Cardiac muscle cell (in vitro differentiated cells and primary cell): ENCODE measurements around the gene CSTPP1. TPM values are rescaled to one million over a fixed set of nuclear protein-coding genes. Genes with fewer than 3 reads are reported as not detected.

ENCODE experiments used
- DNase-seq, 2 donors: peaks; one replicate each; pipeline versions ENCODE4 v3.0.0 to v3.0.0-alpha.2; 2010 to 2017; ENCODE audit warnings: low read depth in 1 of 2, low spot score in 1 of 2
- H3K27ac ChIP-seq: fragments of 200-600 bp; sonication (generic); 2 replicates; pipeline ENCODE4 v1.5.1; 2016
- H3K27me3 ChIP-seq: fragments of 200-600 bp; sonication (generic); 2 replicates; pipeline ENCODE4 v1.6.0; 2016; ENCODE audit warnings: control low read depth
- H3K36me3 ChIP-seq: fragments of 200-600 bp; sonication (generic); 2 replicates; pipeline ENCODE4 v1.5.1; 2016; ENCODE audit warnings: control low read depth
- H3K4me1 ChIP-seq: fragments of 200-600 bp; sonication (generic); 2 replicates; pipeline ENCODE4 v1.8.1; 2017; ENCODE audit warnings: low read depth, mild to moderate bottlenecking, mixed run types
- H3K4me3 ChIP-seq: fragments of 200-600 bp; sonication (generic); 2 replicates; pipeline ENCODE4 v1.5.1; 2016; ENCODE audit warnings: mild to moderate bottlenecking
- H3K9me3 ChIP-seq: fragments of 200-600 bp; sonication (generic); 2 replicates; pipeline ENCODE4 v1.5.1; 2017; ENCODE audit warnings: low read depth, mild to moderate bottlenecking, control low read depth
- CTCF ChIP-seq: IDR thresholded peaks from 2 replicates; pipeline ENCODE4 v1.5.1; 2012; ENCODE audit warnings: low read depth, mild to moderate bottlenecking, low read length
- polyA plus RNA-seq: library from polyadenylated mRNA; unstranded; fragments of >200 nt; fragmentation: Nextera tagmentation; extraction: Ambion mirVana; gene quantifications from 2 replicates; pipeline ENCODE4 v1.2.1, GENCODE V29; 2016
- total RNA-seq: library from RNA; depleted of rRNA; stranded (reverse); fragments of >200 nt; gene quantifications from 2 replicates; pipeline ENCODE4 v1.2.3, GENCODE V29; 2016

Gene CSTPP1
- total and polyA plus RNA-seq, 2 experiments from 2014 or later: 46.4 to 81.6 TPM

DNA sequence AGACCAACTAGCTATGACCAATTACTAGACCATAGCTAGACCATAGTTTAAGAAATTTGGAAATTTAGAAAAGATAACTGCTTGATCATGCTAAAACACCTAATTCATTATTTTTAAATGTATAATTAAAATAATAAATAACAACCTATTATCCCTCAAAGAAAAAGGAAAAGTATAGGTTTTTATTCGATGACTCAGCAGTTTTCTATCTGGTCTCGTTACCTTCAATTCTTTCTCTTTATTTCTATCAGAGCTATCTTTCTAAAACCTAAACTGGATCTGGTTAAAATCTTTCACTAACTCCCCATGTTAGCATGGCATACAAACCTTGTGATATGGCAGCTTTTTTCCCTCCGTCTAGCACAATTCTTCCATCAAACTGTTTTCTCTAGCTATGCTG lies 27.3 kb downstream of the CSTPP1 start:
- H3K4me1 ChIP-seq: peaks cover 3% of the 10 kb centered on the region
- no peak overlapping the region for H3K27ac ChIP-seq
- no peak overlapping the region for H3K4me3 ChIP-seq
- DNase-seq: no peak
- H3K9me3 ChIP-seq: no peaks in the 10 kb centered on the region
- no peaks in the 10 kb centered on the region for H3K27me3 ChIP-seq
- no peaks in the 10 kb centered on the region for H3K36me3 ChIP-seq
- TF ChIP-seq CTCF: no peak

DNA sequence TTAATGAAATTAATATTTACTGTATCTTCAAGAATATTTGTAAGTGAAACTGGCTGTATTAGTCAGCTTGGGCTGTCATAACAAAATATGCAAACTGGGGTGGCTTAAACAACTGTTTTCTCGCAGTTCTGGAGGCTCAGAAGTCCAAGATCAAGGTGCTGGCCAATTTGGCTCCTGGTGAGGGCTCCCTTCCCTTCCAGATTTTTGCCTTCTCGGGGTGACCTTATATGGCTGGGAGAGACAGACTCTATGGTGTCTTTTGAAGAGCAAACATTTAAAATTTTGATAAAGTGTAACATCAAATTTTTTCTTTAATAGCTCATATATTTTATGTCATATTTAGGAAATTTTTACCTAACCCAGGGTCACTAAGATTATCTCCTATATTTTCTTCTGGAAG lies 30.2 kb downstream of the CSTPP1 start:
- TF ChIP-seq CTCF: no peak
- DNase-seq: no peak
- no peaks in the 10 kb centered on the region for H3K9me3 ChIP-seq
- no peak overlapping the region for H3K27ac ChIP-seq
- no peaks in the 10 kb centered on the region for H3K27me3 ChIP-seq
- no peaks in the 10 kb centered on the region for H3K36me3 ChIP-seq
- H3K4me1 ChIP-seq: peaks cover 3% of the 10 kb centered on the region
- H3K4me3 ChIP-seq: no peak overlapping the region

DNA sequence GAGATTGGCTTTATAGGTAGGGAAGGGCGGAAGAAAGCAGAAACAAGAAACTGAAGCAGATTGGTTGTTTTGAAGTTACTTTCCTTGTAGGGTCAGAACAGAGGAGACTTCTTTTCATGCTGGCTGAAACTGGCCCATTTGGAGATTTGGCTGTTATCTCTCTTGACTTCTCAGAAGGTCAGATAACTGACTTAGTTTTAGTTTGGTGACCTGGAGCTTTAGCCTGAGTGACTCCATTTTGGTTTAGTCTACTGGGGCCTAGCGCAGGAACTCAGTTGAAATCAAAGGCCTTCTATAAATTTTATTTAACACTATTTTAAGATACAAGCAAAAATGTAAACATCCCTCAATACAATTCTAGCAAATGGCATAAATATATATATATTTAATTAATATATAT lies 31.4 kb downstream of the CSTPP1 start:
- Histone ChIP-seq H3K4me1 (peaks cover 3% of the 10 kb centered on the region), H3K4me3 (no peak overlapping the region), H3K27ac (no peak overlapping the region), H3K27me3 (no peaks in the 10 kb centered on the region), H3K9me3 (no peaks in the 10 kb centered on the region), H3K36me3 (no peaks in the 10 kb centered on the region)
- no peak for DNase-seq
- TF ChIP-seq CTCF: no peak

DNA sequence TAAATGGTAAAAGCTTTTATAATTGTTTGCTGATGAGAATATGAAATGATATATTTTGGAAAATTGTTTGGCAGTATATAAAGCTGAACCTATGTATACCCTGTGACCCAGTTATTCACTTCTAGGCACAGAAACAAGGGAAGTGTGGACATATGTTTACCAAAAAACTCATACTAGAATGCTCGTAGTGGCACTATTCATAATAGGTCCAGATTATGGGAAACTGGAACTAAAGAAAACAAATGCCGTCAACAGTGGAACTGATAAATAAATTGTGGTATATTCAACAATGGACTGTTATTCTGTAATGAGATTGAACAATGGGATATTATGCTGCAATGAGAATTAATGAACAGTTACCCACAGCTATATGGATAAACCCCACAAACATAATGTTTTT lies 32.8 kb downstream of the CSTPP1 start:
- TF ChIP-seq CTCF: no peak
- peaks cover 3% of the 10 kb centered on the region for H3K4me1 ChIP-seq
- DNase-seq: no peak
- H3K9me3 ChIP-seq: no peaks in the 10 kb centered on the region
- H3K36me3 ChIP-seq: no peaks in the 10 kb centered on the region
- H3K27ac ChIP-seq: no peak overlapping the region
- H3K4me3 ChIP-seq: no peak overlapping the region
- H3K27me3 ChIP-seq: no peaks in the 10 kb centered on the region

- no peak for DNase-seq
- H3K4me3 ChIP-seq: no peak overlapping the region
- H3K27me3 ChIP-seq: no peaks in the 10 kb centered on the region
- H3K27ac ChIP-seq: no peak overlapping the region
- no peaks in the 10 kb centered on the region for H3K36me3 ChIP-seq
- H3K4me1 ChIP-seq: peaks cover 3% of the 10 kb centered on the region
- TF ChIP-seq CTCF: no peak
- no peaks in the 10 kb centered on the region for H3K9me3 ChIP-seq
These were observed 34.5 kb downstream of the CSTPP1 start for GRCh38 chr11:46970913-46971625.
